ENCODE measurements around the gene MS4A12.
"Not testable (repeated sequence)": the region's sequence is repeated elsewhere in the genome, so short reads cannot be mapped to it uniquely, and the experiment has no call there.

Gene MS4A12

DNA sequence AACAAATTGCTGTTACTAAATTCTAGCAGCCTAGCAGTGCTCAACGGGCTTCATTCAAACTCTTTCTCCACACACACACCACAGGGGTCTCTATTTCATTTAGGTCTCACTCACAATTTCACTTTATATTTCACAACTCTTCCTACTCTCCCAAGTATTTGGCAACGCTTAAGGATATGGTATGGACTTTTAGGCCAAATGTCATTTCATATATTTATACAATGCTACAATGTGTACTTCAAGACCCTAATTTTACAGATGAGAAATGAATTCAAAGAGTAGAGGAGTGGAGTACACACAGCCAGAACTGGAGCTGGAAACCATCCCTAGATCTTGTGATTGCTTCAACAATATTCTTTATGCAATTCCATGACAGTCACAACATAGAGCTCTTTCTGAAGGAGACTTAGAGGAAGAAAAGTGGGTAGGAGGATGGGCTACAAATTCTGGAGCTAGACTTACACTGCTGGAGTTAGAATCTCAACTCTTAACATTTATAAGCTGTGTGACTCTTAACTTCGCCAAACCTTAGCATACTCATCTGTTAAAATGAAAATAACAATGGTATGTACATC lies 20.2 kb downstream of the MS4A12 start:
- no peak for DNase-seq (ENCODE audit: low read depth in 2 of 3, low spot score in 2 of 3)

GRCh38 chr11:60513496-60514460 lies 21.2 kb downstream of the MS4A12 start:
- DNase-seq (ENCODE audit: low read depth in 2 of 3, low spot score in 2 of 3): no peak

DNA sequence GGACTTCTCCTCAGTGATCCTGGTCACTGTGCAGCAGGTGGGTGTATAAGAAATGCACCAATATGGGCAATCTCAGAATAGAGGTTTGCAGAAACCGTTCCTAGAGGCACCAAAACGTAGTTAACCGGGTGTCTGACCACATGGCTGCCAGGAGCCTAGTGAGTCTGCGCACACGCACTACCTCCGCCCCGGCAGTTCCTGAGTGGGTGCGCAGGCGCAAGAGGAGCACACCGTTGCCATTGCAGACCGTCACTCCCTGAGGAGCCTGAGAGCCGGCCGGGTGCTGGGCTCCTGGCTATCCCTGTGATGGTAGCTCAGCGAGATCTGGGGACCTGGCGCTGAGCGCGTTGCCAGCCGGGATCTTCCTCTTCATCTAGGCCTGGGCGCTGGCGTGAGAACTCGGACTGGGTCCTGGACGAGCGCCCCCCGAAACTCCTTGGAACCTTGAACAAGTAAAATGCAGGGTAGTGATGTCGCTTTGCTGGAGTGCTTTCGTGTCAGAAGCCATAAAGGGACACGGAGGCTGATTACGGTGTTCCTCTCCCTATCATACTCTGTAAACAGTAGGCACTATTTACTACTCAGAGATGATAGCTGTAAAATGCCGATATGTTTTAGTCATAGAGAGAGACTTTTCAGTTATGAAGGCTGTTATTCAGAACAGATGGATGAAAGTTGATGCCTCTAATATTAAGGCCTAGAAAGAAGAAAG lies 22.7 kb downstream of the MS4A12 start, which contains the start of gene MS4A13:
Gene MS4A13, plus strand, starts transcription at position 249 of the 712 bp plus-strand sequence. CDS start 2,692 bp downstream, outside the sequence.
- DNase-seq (ENCODE audit: low read depth in 2 of 3, low spot score in 2 of 3): no peak

- no peak for DNase-seq (ENCODE audit: low read depth in 2 of 3, low spot score in 2 of 3)
Observed at GRCh38 chr11:60528465-60528864, 35.9 kb downstream of the MS4A12 start.

DNA sequence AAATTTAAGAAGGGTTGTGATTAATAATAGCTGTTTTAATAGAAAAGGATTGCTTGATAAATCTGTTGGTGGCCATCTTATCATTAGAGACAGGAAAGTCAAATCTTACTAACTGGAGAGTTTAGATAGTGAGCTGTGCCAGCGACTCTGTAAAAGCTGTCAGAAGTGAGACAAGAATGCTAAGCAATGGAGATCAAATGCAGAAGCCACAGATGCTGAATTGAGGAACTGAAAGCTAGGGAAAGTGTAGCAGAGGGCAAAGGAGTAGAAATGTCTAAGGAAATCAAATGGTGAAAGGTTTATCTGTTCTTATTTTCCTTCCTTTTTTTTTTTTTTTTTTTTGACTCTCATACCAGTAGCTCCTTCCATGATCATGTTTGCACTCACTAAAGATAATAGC lies 36.4 kb downstream of the MS4A12 start:
- no peak for DNase-seq (ENCODE audit: low read depth in 2 of 3, low spot score in 2 of 3)

- DNase-seq (ENCODE audit: low read depth in 2 of 3, low spot score in 2 of 3): no peak
Observed at GRCh38 chr11:60530454-60531100, 38.0 kb downstream of the MS4A12 start.

GRCh38 chr11:60532383-60532782 lies 39.8 kb downstream of the MS4A12 start:
- not testable (repeated sequence) for DNase-seq (ENCODE audit: low read depth in 2 of 3, low spot score in 2 of 3)

DNA sequence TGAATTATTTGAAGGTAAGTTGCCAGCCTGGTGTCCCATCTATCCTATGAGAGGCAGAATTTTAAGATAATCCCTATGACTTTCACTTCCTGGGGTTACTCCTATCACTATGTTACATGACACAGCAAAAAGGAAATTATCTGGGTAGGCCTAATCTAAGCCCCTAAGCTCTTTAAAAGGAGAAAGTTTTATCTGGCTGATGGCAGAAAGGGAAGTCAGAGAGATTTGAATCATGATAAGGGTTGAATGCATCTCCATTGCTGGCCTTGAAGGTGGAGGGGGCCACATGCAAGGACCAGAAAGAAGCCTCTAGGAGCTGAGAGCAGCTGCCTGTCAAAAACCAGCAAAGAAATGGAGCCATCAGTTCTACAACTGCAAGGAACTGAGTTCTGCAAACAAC lies 46.0 kb downstream of the MS4A12 start:
- not testable (repeated sequence) for DNase-seq (ENCODE audit: low read depth in 2 of 3, low spot score in 2 of 3)

DNA sequence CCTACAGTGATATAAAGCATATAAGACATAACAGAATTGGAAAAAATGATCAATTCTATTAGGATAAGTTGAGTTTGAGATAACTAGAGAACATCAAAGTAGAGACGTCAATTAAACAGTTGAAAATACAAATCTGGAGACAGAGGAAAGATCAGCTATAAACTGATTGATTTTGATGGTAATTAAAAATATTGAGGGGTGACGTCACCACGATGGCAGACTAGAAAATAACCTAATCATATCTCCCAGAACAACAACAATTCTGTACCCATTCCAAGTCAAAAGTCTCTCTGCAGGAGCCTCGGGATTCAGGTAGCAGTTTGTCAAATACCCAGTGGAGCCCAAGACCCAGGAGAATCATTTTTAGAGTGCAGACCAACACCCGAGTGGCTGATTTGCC lies 51.5 kb downstream of the MS4A12 start:
- no peak for DNase-seq (ENCODE audit: low read depth in 2 of 3, low spot score in 2 of 3)
